ENCODE results near the gene CFAP221.

Gene CFAP221

DNA sequence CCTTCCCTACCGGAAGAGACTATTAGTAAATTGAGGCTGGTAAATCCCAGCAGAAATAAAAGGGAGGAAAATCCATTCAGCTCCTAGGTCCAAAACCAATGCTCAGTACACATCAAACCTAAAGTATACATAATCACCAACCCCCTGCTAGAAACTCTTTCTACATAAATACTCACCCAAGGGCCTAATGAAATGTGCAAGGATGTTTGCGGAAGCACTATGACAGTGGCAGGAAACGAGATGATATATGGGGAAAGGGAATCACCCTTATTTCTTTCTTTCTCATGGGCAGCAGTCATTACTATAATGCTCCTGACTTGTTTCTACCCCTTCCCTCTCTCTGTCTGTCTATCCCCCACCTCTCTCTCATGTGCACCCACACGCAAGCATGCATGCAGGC lies 18.6 kb upstream of the CFAP221 start:
- H3K27ac ChIP-seq (ENCODE audit: low read length): no peak overlapping the region
- no peak for DNase-seq
- TF ChIP-seq EZH2phosphoT487 (IDR thresholded peaks at IDR 0.05; ENCODE audit: low read length) (no peak), CTCF (IDR thresholded peaks at IDR 0.05; ENCODE audit: low read length) (no peak), EZH2 (optimal IDR thresholded peaks at IDR 0.05; ENCODE audit: low read depth, low read length) (no peak)
- no peaks in the 10 kb centered on the region for H3F3A ChIP-seq (ENCODE audit: insufficient read depth, low read length)
- H3K9ac ChIP-seq (ENCODE audit: low read length): no peak overlapping the region
- no peaks in the 10 kb centered on the region for H3K79me2 ChIP-seq (ENCODE audit: low read length)
- H3K4me2 ChIP-seq (ENCODE audit: low read depth, low read length): no peak overlapping the region
- no peaks in the 10 kb centered on the region for H3K36me3 ChIP-seq (replicated peaks; ENCODE audit: insufficient read depth, low read length)
- H3K4me1 ChIP-seq (ENCODE audit: low read length): no peaks in the 10 kb centered on the region
- no peak overlapping the region for H3K4me3 ChIP-seq (ENCODE audit: low read length)
- no peaks in the 10 kb centered on the region for H4K20me1 ChIP-seq (ENCODE audit: insufficient read depth, low read length)
- no peaks in the 10 kb centered on the region for H3K9me2 ChIP-seq (replicated peaks; ENCODE audit: insufficient read depth, low read length)
- H3K9me3 ChIP-seq (replicated peaks; ENCODE audit: insufficient read depth, low read length): no peaks in the 10 kb centered on the region
- H2AFZ ChIP-seq (ENCODE audit: low read length): no peak overlapping the region
- H3K27me3 ChIP-seq (replicated peaks; ENCODE audit: insufficient read depth, low read length): no peaks in the 10 kb centered on the region

DNA sequence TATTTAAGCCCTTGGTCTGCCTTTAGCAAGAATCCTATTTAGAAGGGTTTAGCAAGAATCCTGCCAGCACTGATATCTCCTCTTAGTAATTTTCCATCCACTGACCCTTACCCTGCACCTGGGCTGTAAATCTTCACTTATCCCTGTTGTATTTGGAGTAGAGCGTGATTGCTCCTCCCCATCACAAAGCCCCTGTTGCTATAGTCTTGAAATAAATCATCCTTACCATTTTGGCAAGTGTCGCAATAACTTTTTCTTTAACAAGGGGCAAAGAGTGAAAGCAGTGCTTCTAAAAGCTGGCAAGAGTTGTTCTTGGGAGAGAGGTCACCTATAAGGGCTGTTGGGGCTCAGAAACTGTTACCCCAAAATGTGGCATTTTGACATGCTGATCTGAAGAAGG lies 16.2 kb upstream of the CFAP221 start:
- Histone ChIP-seq H3K79me2 (ENCODE audit: low read length) (no peaks in the 10 kb centered on the region), H3K27ac (ENCODE audit: low read length) (no peak overlapping the region), H3K4me1 (ENCODE audit: low read length) (no peaks in the 10 kb centered on the region), H3K4me2 (ENCODE audit: low read depth, low read length) (no peak overlapping the region), H3F3A (ENCODE audit: insufficient read depth, low read length) (no peaks in the 10 kb centered on the region), H4K20me1 (ENCODE audit: insufficient read depth, low read length) (no peaks in the 10 kb centered on the region), H3K9ac (ENCODE audit: low read length) (no peak overlapping the region), H3K27me3 (replicated peaks; ENCODE audit: insufficient read depth, low read length) (no peaks in the 10 kb centered on the region), H2AFZ (ENCODE audit: low read length) (no peak overlapping the region), H3K36me3 (replicated peaks; ENCODE audit: insufficient read depth, low read length) (no peaks in the 10 kb centered on the region), H3K9me3 (replicated peaks; ENCODE audit: insufficient read depth, low read length) (no peaks in the 10 kb centered on the region), H3K4me3 (ENCODE audit: low read length) (no peak overlapping the region), H3K9me2 (replicated peaks; ENCODE audit: insufficient read depth, low read length) (no peaks in the 10 kb centered on the region)
- DNase-seq: no peak
- TF ChIP-seq CTCF (IDR thresholded peaks at IDR 0.05; ENCODE audit: low read length): no peak
- TF ChIP-seq EZH2 (optimal IDR thresholded peaks at IDR 0.05; ENCODE audit: low read depth, low read length): no peak
- no peak for TF ChIP-seq EZH2phosphoT487 (IDR thresholded peaks at IDR 0.05; ENCODE audit: low read length)

GRCh38 chr2:119531292-119531691 lies 13.0 kb upstream of the CFAP221 start:
- Histone ChIP-seq H3K9me2 (replicated peaks; ENCODE audit: insufficient read depth, low read length) (no peaks in the 10 kb centered on the region), H3K9ac (ENCODE audit: low read length) (no peak overlapping the region), H3K4me3 (ENCODE audit: low read length) (no peak overlapping the region), H3K4me1 (ENCODE audit: low read length) (no peaks in the 10 kb centered on the region), H3K27ac (ENCODE audit: low read length) (no peak overlapping the region), H4K20me1 (ENCODE audit: insufficient read depth, low read length) (no peaks in the 10 kb centered on the region), H3K9me3 (replicated peaks; ENCODE audit: insufficient read depth, low read length) (no peaks in the 10 kb centered on the region), H3K36me3 (replicated peaks; ENCODE audit: insufficient read depth, low read length) (no peaks in the 10 kb centered on the region), H3K79me2 (ENCODE audit: low read length) (no peaks in the 10 kb centered on the region), H3F3A (ENCODE audit: insufficient read depth, low read length) (no peaks in the 10 kb centered on the region), H3K27me3 (replicated peaks; ENCODE audit: insufficient read depth, low read length) (no peaks in the 10 kb centered on the region), H2AFZ (ENCODE audit: low read length) (no peak overlapping the region), H3K4me2 (ENCODE audit: low read depth, low read length) (no peak overlapping the region)
- DNase-seq: no peak
- TF ChIP-seq EZH2phosphoT487 (IDR thresholded peaks at IDR 0.05; ENCODE audit: low read length) (no peak), CTCF (IDR thresholded peaks at IDR 0.05; ENCODE audit: low read length) (0 out of 2 replicates have a peak, but pooled peaks have one; percentile 4)
